Hepatocyte (in vitro differentiated cells): ENCODE results near the gene ORC3.

Experiments
- CTCF ChIP-seq: fragments of 200-600 bp; sonication (generic); IDR thresholded peaks from 2 replicates; pipeline ENCODE4 v1.5.1; 2016; ENCODE audit warnings: antibody characterized with exemption, mild to moderate bottlenecking; ENCODE audit not compliant: poor library complexity
- EZH2 ChIP-seq: fragments of 200-600 bp; sonication (generic); IDR thresholded peaks from 2 replicates; pipeline ENCODE4 v1.6.1; 2016; ENCODE audit warnings: antibody characterized with exemption, mild to moderate bottlenecking, borderline replicate concordance
- EZH2phosphoT487 ChIP-seq: fragments of 200-600 bp; sonication (generic); IDR thresholded peaks from one replicate; pipeline ENCODE4 v1.6.1; 2018; ENCODE audit warnings: antibody characterized with exemption, mild to moderate bottlenecking, low read depth, moderate library complexity; ENCODE audit not compliant: unreplicated experiment, severe bottlenecking

GRCh38 chr6:87623248-87623647 lies 33.3 kb downstream of the ORC3 start:
- no peak for TF ChIP-seq CTCF
- TF ChIP-seq EZH2: no peak
- TF ChIP-seq EZH2phosphoT487: no peak
